GM12875 (cell line): ENCODE measurements around the gene UGT1A4.

Source experiments
- H3K4me3 ChIP-seq: one replicate; pipeline ENCODE4 v1.5.1; 2011; ENCODE audit warnings: low read depth, low read length, control low read depth
- CTCF ChIP-seq: IDR thresholded peaks from 2 replicates; pipeline ENCODE4 v1.5.1; 2011; ENCODE audit warnings: low read depth, mild to moderate bottlenecking, control low read depth, inconsistent platforms, low read length, moderate library complexity, borderline replicate concordance; ENCODE audit not compliant: insufficient read depth

The UGT1A4 gene

DNA sequence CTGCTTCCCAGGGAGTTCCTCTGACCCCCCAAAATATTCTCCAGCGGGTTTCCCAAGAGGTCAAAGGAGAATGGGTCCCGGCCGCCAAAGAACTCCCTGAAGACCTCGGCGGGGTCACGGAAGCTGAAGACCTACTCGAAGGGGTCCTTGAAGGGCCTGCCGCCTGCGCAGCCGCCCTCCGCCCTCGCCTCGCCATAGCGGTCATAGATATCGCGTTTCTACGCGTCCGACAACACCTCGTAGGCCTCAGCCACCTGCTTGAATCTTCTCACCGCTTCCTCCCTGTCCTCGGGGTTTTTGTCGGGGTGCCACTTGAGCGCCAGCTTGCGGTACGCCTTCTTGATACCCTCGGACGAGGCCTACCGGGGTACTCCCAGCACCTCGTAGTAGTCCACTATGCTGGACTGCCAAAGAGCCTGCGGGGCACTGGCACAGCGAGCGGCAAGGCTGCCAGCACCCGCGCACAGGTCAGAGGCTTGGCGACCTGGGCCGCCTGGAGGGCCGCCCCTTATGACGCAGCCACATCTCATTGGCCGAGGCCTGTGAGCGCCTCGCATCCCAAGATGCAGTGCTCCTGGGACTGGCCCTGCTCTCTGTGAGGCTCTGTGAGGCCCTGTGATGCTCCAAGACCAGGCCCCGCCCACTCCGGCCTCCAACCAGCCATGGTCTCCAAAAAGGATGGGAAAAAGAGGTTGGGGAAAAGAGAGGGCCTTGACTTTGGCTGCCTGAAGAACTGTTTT lies 36.5 kb downstream of the UGT1A4 start:
- TF ChIP-seq CTCF: no peak
- no peak overlapping the region for H3K4me3 ChIP-seq

- no peak overlapping the region for H3K4me3 ChIP-seq
- no peak for TF ChIP-seq CTCF
Measured at GRCh38 chr2:233756429-233757081, 38.0 kb downstream of the UGT1A4 start.

DNA sequence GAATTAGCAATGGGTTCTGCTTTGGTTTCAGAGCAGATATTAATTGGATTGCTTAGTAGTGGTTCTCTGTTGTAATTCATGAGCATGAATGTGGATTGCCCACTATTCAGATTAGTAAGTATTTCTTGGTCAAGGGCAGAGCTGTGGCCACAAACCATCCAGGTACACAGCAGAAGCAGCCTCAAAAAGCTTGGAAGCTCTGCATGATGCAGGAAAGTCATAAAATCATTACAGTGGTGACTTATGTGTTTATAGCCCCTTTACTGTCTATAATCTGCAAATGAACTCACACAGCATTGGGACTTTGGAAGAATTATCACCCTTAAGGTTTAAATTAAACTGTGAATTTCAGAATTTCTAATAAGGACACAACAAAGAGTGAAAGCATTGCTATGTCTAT lies 39.6 kb downstream of the UGT1A4 start:
- TF ChIP-seq CTCF: no peak
- H3K4me3 ChIP-seq: no peak overlapping the region

DNA sequence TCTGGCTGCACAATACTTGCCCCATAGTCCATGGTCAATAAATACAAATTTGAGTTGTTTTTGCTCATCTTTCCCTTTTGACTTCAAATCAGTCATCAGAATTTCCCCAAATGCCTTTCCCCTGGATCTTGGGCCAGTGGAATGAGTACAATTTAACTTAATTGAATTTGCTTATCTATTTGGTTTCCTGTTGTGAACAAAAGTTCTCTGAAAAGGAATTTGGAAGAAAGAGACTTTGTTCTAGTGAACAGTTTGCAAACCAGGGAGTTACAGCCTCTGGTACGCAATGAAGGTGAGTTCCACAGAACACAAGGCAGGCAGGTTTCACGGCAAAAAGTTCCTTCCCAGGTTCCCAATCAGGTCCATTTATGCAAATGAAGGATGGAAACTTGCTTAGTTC lies 40.3 kb downstream of the UGT1A4 start:
- no peak for TF ChIP-seq CTCF

DNA sequence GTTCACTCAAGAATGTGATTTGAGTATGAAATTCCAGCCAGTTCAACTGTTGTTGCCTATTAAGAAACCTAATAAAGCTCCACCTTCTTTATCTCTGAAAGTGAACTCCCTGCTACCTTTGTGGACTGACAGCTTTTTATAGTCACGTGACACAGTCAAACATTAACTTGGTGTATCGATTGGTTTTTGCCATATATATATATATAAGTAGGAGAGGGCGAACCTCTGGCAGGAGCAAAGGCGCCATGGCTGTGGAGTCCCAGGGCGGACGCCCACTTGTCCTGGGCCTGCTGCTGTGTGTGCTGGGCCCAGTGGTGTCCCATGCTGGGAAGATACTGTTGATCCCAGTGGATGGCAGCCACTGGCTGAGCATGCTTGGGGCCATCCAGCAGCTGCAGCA lies 41.5 kb downstream of the UGT1A4 start, which contains the start of gene UGT1A1:
UGT1A1 (plus strand) TSS at position 228 of the 400 bp plus-strand sequence; CDS start at position 246, 18 bp downstream.
- no peak within 1 kb of the TSS for H3K4me3 ChIP-seq
- TF ChIP-seq CTCF: no peak

More for the DNA sequence above, 40.3 kb downstream of the UGT1A4 start:
- no peak overlapping the region for H3K4me3 ChIP-seq

- no peak for TF ChIP-seq CTCF
- no peak overlapping the region for H3K4me3 ChIP-seq
Measured at GRCh38 chr2:233761040-233761769, 42.7 kb downstream of the UGT1A4 start.
